ENCODE measurements around the gene AJUBA. TPM values are rescaled to one million over a fixed set of nuclear protein-coding genes. Genes with fewer than 3 reads are reported as not detected.

AJUBA gene
- total and polyA plus RNA-seq, 2 of the 8 experiments (the other 6 are each of a cell fraction or from before 2014, with no cell fraction given): 33.1 to 46.0 TPM

DNA sequence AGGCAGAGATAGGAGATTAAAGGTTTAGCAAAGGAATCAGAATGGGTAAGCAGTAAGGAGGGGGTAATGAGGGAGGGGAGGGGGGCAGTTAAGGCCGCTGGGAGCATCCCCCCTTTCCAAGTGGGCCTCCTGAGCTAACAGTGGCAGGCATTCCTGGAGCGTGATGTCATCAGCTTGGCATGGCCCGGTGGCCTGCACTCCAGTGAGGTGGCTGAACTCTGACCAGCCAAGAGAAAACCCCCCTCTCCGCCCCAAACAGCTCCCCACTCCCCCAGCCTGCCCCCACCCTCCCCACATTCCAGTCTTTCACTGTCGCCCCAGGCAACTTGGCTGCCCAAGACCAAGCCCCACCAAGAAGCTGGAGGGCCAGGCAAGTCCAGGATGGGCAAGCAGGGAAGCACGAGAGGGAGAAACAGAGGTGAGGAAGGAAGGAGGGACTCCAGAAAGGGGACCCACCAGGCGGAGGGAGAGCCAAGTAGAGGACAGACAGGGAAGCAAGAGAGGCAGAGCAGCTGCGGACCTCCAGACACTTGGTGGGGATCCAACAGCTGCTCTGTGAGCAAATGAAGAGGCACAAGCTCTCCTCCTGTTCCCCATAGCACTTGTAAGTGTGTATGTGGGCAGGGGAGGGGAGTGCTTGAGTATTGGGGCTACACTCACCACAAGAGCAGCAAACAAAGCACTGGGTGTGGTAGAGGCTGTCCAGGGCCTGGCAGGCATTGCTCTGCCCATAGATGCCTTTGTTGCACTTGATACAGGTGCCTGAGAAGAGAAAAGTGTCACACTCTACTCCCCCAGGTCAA lies 4.5 kb downstream of the AJUBA start (continued):
- TF ChIP-seq RNF2 (IDR thresholded peaks at IDR 0.05; ENCODE audit: borderline replicate concordance, low read depth, low read length, missing control alignments, poor library complexity, severe bottlenecking) (no peak), CHD1 (IDR thresholded peaks at IDR 0.05; ENCODE audit: low read depth, low read length) (no peak), POLR2AphosphoS5 (IDR thresholded peaks at IDR 0.05; ENCODE audit: low read depth, low read length) (no peak; the same call in 1 of the 2 replicates), BRCA1 (IDR thresholded peaks at IDR 0.05; ENCODE audit: low read depth, low read length) (no peak), HDAC2 (IDR thresholded peaks at IDR 0.05; ENCODE audit: borderline replicate concordance in 1 of 2, low read depth in 2 of 2, low read length in 2 of 2) (no peak), EP300 (IDR thresholded peaks at IDR 0.05; ENCODE audit: borderline replicate concordance in 1 of 2, low read depth in 2 of 2, low read length in 2 of 2) (peak in 1 of 2 experiments; percentile 69; a peak in 1 of 3 replicates), RAD21 (IDR thresholded peaks at IDR 0.05 in 1 of 2, conservative IDR thresholded peaks at IDR 0.05 in 1 of 2; ENCODE audit: low read depth in 2 of 2, low read length in 2 of 2) (no peak), BCL11A (IDR thresholded peaks at IDR 0.05; ENCODE audit: low read depth in 2 of 2, low read length in 2 of 2) (no peak), CTBP2 (IDR thresholded peaks at IDR 0.05; ENCODE audit: borderline replicate concordance, insufficient read depth, insufficient read length, low read length) (no peak), POU5F1 (IDR thresholded peaks at IDR 0.05; ENCODE audit: low read depth, low read length) (no peak), JUND (IDR thresholded peaks at IDR 0.05; ENCODE audit: low read length) (peak; percentile 99), CBX5 (IDR thresholded peaks at IDR 0.05; ENCODE audit: low read depth, low read length) (no peak), FOSL1 (IDR thresholded peaks at IDR 0.05; ENCODE audit: insufficient read depth, low read depth, low read length) (no peak), CEBPB (IDR thresholded peaks at IDR 0.05; ENCODE audit: low read depth, low read length) (no peak), GTF2F1 (IDR thresholded peaks at IDR 0.05; ENCODE audit: borderline replicate concordance, low read depth, low read length) (no peak), NRF1 (IDR thresholded peaks at IDR 0.05; ENCODE audit: low read depth, low read length) (no peak)
